ENCODE data around the gene APOB.

- TF ChIP-seq GATA3 (IDR thresholded peaks at IDR 0.05; ENCODE audit: low read depth, low read length): no peak
- no peak for TF ChIP-seq GATA2 (IDR thresholded peaks at IDR 0.05; ENCODE audit: low read depth, low read length)
These were observed 24.7 kb downstream of the APOB start for GRCh38 chr2:21019000-21019677.
